Tongue (tissue), 2 donors: ENCODE data around the gene SAMD7. TPM values are rescaled to one million over a fixed set of nuclear protein-coding genes. Genes with fewer than 3 reads are reported as not detected.
A peak's percentile ranks its signal among the peaks of the same experiment; 100 is the strongest.

Experiments used
- DNase-seq: peaks from one replicate; pipeline ENCODE4 v3.0.0-alpha.2; 2015
- total RNA-seq: library from RNA; depleted of rRNA; stranded (reverse); fragments of >200 nt; gene quantifications from one replicate; pipeline ENCODE4 v1.2.3, GENCODE V29; 2014

The SAMD7 gene
- total RNA-seq, 1 donor from 2014 or later, result not detected

DNA sequence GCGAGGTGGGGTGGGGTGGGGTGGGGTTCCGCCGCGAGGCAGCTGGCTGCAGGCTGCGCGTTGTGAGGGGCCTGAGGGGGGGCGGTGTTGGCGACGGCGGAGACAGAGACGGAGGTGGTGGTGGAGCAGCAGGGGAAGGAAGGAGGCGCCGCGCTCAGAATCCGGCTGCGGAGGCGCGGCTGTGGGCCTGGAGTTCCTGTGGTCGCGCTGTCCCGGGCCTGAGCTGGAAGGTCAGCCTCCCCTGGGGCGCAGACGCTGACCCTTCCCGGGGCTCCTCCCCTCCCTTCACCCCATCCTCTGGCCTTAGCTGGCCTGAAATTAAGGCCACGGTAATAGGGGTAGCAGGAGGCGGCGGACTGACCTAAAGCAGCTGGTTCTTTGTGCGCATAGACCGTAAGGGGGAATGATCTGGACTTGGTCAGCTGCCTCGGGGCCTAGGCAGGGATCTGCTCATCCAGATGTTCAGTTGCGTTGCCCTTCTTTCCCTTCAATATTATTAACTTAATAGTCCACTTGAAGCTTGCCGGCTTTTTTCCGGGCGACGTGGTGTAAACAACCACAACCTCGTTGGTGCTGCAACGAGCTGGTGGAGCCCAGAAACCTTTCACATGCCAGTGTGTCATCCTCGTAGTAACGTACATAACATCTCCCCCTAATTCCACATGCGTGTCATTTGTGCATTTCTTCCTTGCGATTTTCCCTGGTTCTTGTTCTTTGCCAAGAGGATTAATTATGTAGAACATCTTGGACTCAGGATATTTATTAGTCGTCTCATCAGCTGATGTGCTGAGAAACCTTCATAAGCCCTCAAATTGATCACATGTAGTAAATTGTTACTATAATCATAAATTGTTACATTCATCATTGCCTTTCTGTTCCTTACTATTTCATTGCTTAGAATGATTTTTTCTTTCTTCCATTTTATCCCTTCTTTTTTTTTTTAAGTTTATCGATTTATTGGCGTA, 55.9 kb downstream of the SAMD7 start:
- peak; percentile 61 for DNase-seq

GRCh38 chr3:169968224-169968885, 57.0 kb downstream of the SAMD7 start:
- no peak for DNase-seq

GRCh38 chr3:169969174-169970095, 58.1 kb downstream of the SAMD7 start:
- DNase-seq, result no peak

GRCh38 chr3:169970847-169971246, 59.5 kb downstream of the SAMD7 start:
- no peak for DNase-seq

DNA sequence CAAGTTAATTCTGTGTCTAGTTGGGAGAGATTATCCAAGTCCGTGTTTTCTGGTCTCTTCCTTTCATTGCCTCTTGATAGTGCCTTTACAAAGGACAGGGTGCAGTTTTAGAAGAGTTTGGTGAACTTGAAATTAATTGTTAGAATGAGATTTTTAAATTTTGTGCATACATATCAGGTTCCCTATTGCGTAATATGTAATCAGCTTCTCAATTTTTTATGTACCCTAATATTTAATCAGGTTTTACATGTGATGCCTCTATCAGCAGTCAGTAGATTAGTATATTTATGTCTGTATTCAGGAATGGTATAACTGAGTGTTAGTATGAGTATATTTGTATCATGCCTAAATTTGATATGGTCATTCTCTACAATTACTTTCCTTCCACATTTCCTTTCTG, 60.1 kb downstream of the SAMD7 start:
- no peak for DNase-seq

- DNase-seq, result no peak
Measured at GRCh38 chr3:169980055-169980454, 68.7 kb downstream of the SAMD7 start.

GRCh38 chr3:169984292-169984691, 72.9 kb downstream of the SAMD7 start:
- DNase-seq, result no peak

Other genes starting within 250 kb of the SAMD7 start
- gene MECOM, start 247.9 kb upstream of the SAMD7 start, total RNA-seq, result 24.2 TPM
- 179 TPM for gene TERC, start 146.5 kb upstream of the SAMD7 start, total RNA-seq
- gene ACTRT3, start 142.0 kb upstream of the SAMD7 start, total RNA-seq, result 1.7 TPM
- 31.6 TPM for gene MYNN, start 138.2 kb upstream of the SAMD7 start, total RNA-seq
- gene LRRIQ4, start 98.7 kb upstream of the SAMD7 start, total RNA-seq, result not detected
- gene LRRC34, start 98.7 kb upstream of the SAMD7 start, total RNA-seq, result 4.3 TPM
- not detected for gene LRRC31, start 41.6 kb upstream of the SAMD7 start, total RNA-seq
- gene SEC62, start 55.2 kb downstream of the SAMD7 start, total RNA-seq, result 50.7 TPM
- 1.3 TPM for gene GPR160, start 126.4 kb downstream of the SAMD7 start, total RNA-seq